RKO (cell line): ENCODE measurements around the gene TREH.

Experiments used
- DNase-seq: peaks from one replicate; pipeline ENCODE4 v3.0.0-alpha.2; 2016; ENCODE audit warnings: low spot score

Gene TREH

GRCh38 chr11:118663902-118664301 is 15.5 kb downstream of the TREH start:
- no peak for DNase-seq

DNA sequence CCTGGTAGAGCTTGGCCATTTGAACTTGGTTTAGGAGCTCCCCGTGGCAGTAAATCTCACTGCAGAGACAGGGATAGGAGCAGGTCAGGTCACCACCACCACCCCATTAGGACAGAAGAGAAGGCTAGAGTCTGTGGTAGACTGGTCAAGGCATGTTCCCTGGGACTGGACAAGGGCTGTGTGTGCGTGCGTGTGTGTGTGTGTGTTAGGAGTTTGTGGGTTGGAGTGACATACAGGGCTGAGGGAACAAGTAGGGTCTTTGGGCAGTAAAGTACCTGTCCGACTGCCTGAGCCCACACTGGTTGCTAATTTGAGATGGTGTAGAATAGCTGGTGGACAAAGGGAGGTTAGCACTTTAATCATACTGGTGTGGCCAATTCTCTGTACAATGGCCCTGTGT is 16.1 kb downstream of the TREH start:
- no peak for DNase-seq

- DNase-seq = no peak
Measured at GRCh38 chr11:118662401-118663271, 16.8 kb downstream of the TREH start.

DNA sequence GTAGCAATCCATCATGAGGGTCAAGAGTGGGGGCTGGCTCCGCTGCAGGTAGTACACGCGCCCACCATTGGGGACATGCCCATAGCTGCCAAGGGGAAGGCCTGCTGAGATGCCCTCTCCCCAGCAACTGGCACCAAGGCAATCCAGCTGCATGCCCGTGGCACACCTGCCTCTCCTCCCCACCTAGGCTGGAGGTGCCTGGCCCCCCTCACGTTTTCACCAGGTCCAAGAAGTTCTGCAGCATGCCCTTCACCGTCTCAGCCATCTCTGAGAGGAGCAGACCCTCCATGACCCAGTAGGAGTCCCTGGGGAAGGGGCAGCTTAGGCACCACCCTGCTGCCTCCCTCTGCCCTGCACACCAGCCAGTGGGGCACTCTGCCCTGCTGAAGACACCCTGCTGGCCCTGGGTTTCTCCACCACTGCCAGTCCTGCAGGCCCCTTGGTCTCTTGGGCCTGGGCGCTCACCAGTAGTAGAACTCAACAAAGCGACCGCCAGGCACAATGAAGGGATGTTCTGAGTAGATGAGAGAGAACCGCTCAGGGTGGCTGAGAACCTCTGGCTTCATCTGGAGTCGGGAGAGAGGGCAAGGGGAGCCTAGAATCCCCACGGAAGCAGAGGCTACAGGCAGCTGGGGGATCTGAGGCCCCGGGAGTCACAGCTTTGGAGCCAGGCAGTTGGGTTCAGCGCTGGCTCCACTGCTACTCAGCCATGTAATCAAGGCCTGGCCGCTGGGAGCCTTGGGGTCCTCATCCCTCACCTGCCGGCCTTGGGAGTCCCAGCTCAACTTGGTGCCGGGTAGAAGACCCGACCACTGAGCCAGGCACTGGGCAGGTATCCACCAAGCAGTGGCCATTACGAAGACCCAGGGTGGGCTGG is 17.8 kb downstream of the TREH start:
- no peak for DNase-seq

DNA sequence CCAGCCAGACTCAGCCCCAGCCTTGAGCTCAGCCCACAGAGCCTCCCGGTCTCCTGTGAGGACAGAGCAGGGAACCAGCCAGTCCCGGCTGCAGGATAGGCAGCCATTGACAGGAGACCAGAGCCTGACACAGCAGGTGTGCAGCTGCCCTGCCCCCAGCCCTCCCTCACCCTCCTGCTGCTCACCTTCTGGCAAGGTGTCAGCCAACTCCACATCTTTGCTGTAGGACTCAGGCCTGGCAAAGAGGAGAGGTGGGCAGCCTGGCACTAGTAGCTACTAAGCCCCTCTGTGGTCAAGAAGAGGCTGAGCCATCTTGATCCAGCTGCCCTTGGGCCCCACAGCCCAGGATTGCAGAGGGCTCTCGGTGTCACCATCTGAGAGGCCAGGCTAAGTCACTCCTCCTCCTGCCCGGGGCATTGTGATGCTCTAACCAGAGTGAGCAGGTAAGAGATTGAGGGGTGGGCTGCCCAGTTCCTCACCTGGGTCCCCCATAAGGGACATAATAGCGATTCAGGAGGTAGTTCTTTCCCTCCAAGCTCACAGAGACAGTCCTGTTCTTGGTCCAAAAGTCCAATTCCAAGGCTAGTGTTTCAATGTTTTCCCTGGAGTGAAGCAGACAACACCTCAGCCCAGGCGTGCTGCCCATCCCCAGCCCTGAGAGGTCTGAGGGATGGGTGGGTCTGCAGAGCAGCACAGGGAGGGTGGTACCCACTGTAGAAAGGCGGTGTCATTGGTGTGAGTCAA is 18.6 kb downstream of the TREH start:
- DNase-seq = no peak

DNA sequence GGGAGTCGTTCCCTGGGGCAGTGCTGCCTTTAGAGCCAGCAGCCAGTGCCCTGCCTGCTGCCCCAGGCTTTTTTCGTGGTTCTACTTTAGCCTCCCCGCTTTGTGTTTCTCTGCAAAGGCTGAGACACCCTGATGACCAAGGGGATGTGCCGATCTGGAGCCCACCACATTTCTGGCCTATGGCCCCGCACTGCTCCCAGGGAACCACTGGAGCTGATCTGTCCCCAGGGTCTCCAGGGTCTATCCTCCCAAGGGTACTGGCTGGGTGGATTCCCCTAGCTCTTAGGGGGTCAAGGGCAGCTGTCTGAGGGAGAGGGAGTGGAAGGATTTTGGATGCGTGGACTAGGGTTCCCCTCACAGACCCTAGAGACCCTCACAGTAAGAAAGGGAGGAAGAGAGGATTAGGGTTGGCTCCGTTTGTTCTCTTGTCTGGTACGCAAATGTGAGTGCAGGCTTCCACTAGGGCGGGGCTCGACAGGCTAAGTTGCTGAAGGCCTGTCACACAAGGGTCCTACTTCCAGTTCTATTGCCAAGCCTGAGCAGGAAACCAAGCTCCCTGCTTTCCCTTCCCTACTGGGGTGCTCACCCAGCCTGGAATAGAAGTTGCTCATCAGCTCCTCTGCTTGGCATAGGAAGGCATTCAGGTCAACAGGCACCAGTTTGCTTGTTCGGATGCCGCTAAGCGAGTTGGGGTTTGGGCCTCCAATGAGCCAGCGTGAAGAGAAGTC is 19.3 kb downstream of the TREH start:
- no peak for DNase-seq

GRCh38 chr11:118659314-118659952 is 20.0 kb downstream of the TREH start:
- peak; percentile 81 for DNase-seq

DNA sequence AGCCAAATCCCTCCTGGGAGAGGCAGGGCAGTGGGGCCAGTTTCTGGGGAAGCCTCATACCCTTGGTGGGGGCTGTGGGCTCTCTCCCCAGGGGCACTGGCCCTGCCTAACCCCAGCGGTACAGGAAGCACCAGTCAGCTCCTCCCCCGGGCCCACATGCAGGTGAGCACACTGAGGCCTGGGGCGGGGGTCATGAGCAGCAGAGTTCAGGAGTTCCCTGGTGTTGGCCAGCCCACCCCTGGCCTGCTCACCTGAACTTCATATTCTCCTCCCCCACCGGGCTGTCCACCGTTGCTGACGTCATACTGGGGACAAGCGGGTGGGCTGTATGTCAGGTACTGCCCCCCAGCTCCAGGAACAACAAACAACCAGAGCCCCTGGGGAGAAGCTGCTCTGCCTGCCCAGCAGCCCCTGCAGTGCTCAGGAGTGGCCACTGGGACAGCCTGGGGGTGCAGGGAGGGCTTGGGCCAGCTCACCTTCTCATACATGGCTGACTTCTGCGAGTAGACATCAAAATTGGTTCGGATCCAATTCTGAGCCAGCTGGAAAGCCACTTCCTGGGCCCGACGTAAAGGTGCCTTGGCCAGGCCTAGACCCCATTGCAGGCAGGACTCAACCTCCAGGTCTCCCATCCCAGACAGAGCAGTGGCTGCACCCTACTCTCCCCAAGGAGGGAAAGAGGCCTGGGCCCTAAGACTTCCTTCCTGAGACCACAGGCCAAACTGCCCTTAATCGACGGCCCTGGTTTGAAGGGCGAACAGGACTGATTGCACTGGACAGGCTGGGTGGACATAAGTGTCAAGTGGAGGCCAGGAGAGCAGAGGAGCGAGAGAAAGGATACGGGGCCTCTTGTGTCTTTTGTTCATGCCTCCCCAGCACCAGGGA is 20.8 kb downstream of the TREH start:
- DNase-seq = no peak

DNA sequence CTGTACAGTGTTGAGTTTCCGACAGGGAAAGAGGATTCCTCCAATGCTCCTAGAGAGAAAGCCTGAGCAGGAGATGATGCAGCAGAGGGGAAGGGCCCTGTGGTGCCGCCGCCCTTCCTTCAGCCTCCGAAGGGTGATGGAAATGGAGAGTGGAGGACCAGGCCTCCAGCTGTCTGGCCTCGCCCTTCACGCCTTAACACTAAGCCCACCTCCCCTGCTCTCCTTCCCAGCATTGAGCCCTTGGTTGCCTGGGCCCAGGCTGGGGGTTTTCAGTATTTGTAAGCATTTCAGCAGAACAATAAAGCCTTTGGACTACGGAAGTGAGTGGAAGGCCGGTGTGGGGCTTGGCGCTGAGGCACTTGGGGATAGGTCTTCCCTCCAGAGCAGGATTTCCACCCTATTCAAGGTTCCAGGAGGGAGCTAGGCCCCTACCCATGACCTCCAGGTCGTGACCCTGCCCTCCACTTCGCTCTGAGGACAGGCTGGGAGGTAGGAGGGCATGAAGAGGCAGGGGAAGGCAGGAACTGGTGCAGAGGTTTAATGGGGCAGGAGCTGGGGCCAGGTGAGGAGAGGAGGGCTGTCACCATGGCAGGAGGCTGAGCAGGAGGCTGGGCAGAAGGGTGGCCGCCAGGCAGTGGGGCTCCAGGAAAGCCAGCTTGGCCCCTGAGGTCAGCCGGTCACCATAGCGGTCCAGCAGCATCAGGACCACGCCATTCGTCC is 21.6 kb downstream of the TREH start:
- no peak for DNase-seq

DNA sequence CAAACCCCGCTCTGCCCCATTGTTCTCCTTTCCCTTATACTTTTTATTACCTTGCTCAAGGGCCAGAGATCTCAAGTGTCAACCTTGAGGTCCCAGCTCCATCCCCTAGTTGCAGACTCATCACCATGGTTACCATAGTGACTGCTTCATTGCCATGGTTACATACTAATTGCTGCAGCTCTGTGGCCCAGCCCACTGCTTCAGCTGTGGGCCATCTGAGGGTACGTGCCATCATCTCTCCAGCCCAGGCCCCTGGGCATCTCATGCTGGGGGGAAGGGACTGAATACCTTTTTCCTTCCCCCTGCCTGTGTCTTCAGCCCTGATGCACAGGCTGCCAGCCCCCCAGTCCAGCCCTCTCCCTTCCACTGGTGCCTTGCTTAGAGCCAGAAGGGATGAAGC is 22.2 kb downstream of the TREH start:
- DNase-seq = peak; percentile 32

DNA sequence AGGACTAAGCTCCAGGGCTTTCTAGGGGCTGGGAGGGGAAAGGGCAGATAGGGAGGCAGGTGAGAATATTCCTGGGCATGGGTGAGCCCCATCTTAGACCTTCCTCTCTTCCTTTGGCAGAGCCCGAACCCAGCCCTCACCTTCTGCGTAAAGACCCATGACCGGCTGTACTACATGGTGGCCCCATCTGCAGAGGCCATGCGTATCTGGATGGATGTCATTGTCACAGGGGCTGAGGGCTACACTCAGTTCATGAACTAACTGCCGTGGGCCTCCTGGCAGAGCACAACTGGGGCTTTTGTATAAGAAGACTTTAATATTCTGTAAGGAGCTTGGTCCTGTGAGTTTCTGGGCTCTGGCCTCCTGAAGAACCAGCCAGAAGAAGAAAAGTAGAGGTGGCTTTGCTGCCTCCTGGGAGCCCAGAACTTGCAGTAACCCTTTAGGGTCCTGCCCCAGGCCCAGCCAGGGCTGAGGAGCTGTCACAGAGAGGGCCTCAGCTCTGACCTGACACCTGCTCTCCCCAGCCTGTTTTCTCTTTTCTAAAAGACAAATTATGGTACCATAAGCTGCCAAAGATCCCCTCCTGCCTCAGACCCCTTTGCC is 22.8 kb downstream of the TREH start:
- DNase-seq = no peak

DNA sequence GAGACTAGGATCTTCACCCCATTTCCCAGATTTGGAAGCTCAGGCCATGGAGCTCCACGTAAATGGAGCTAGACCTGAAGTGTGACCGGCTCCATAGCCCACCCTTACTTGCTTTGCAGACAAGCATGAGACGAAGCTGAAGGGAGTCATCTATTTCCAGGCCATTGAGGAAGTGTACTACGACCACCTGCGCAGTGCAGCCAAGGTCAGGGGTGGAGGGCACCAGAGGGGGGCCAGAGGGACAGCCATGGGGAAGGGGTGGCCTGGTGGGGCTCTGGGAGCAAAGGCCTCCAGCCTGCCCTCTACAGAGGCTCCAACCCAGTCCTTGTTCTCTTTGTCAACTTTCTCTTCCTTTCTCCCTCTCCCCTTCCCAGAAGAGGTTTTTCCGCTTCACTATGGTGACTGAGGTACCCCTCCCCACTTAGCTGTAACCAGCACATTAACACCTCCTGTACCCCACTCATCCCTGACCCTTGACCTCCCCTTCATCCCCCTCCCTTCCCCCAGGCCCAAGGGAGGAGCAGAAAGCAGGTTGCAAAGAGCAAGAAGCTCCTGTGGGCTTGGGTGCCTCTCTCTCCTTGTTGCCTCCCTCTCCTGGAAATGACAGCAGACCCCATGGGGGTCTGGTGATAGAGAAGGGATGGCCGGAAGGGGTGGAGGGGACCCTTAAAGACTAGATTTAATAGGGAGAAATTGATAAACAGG is 23.8 kb downstream of the TREH start:
- no peak for DNase-seq

DNA sequence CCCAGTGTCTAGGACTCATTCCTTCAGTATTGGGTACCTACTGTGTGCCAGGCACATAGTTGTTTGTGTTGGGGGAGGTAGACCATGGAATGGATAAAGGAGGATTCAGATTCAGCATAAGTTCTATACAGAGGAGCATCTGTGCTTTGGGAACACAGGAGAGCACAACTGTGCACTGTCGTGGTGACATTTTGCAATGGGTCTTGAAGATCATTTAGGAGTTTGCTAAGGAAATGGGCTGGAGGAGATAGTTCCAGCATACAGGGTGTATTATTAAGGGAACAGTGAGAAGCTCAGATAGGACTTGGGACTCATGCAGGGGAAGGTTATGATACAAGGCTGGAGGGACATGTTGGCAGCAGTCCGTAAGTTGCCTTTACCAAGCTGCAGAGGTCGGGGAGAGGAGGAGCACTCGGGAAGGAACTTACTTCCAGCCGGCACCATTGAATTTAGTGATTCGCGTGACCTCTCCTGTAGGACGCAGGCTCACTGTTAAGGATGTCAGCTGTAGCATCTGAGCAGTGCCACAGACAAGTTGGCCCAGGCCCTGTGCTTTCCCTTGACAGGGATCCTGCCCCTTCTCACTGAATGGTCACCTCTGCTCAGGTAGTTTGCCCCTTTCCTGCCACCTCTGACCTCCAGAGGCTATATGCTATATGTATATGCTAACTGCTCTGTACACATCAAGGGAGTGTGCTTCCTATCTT is 25.6 kb downstream of the TREH start:
- no peak for DNase-seq

GRCh38 chr11:118652681-118653181 is 26.7 kb downstream of the TREH start:
- DNase-seq = no peak

DNA sequence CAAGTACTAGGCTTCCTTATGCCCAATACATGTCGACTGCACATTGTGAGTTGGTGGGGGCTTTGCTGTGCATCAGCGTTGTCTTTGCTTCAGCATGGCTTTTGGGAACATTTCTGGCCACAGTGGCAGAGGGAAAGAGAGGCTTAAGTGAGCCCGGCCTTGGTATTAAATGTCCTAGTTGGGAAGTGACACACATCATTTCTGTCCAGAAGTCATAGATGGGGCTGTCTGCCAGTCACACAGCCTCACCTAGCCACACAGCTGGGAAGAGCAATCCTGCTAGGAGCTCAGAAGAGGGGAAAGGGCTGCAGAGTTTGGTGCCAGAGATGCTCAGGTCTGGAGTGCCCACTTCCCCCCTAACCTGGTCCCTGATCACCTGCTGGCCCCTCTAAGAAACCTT is 27.6 kb downstream of the TREH start:
- DNase-seq = no peak

- no peak for DNase-seq
Measured at GRCh38 chr11:118650366-118650765, 29.1 kb downstream of the TREH start.

DNA sequence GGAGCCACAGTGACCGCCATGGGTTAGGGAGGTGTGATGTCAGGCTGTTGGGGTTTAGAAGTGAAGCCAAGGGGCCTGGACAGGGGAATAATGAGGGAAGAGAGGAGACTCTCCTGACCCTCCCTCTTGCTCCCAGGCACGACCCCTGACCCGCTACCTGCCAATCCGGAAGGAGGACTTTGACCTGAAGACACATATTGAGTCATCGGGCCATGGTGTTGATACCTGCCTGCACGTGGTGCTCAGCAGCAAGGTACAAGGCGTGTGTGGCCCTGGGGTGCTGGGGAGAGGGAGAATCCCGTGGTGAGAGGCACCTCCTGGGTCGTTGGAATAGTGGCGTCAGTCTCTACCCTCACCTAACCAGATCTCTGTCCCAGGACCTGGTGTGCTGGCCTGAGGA is 29.5 kb downstream of the TREH start:
- DNase-seq = no peak

GRCh38 chr11:118648291-118648690 is 31.2 kb downstream of the TREH start:
- DNase-seq = no peak
